Nephron progenitor cell (in vitro differentiated cells): ENCODE data around the gene OTOA.

ENCODE experiments used
- DNase-seq: peaks from one replicate; pipeline ENCODE4 v3.0.0; 2021
- H3K27ac Mint-ChIP-seq: 2 replicates; pipeline ENCODE4 v1.8.0; 2021; ENCODE audit warnings: mild to moderate bottlenecking, moderate library complexity, mixed read lengths
- H3K27me3 Mint-ChIP-seq: 2 replicates; pipeline ENCODE4 v1.8.0; 2021; ENCODE audit warnings: mild to moderate bottlenecking, low read depth, mixed read lengths; ENCODE audit not compliant: poor library complexity
- H3K36me3 Mint-ChIP-seq: 2 replicates; pipeline ENCODE4 v1.8.0; 2021; ENCODE audit warnings: low read depth, mixed read lengths
- H3K4me1 Mint-ChIP-seq: 2 replicates; pipeline ENCODE4 v1.8.0; 2021; ENCODE audit warnings: mixed read lengths
- H3K4me3 Mint-ChIP-seq: 2 replicates; pipeline ENCODE4 v1.8.0; 2021; ENCODE audit warnings: mild to moderate bottlenecking, moderate library complexity, mixed read lengths
- H3K9me3 Mint-ChIP-seq: 2 replicates; pipeline ENCODE4 v1.8.0; 2021; ENCODE audit warnings: mild to moderate bottlenecking, moderate library complexity, mixed read lengths
- TF ChIP-seq, protein P1 (sequence below): fragments of 200-600 bp; sonication (generic); IDR thresholded peaks from 2 replicates; pipeline ENCODE4 v1.5.0; 2021; ENCODE audit warnings: antibody characterized with exemption

Gene OTOA

DNA sequence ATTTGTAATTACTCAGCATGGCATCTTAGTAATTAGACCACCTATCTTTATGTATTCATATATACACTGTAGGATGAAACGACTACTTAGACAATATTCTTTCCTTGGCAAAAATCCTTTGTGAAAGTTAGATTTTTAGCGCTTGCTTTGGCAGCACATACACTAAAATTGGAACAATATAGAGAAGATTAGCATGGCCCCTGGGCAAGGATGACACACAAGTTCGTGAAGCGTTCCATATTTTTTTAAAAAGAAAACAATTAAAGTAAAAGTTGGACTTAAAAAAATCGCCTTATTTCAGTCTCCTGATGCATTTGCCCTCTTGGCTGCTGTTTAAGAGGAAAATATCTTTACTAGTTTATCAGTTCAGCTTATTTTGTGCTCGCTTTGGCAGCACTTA lies 21.9 kb upstream of the OTOA start:
- H3K36me3 Mint-ChIP-seq = peaks cover 9% of the 10 kb centered on the region
- DNase-seq = no peak
- no peak overlapping the region for H3K4me3 Mint-ChIP-seq
- H3K4me1 Mint-ChIP-seq = peaks cover 1% of the 10 kb centered on the region
- no peaks in the 10 kb centered on the region for H3K9me3 Mint-ChIP-seq
- TF ChIP-seq, protein P1, sequence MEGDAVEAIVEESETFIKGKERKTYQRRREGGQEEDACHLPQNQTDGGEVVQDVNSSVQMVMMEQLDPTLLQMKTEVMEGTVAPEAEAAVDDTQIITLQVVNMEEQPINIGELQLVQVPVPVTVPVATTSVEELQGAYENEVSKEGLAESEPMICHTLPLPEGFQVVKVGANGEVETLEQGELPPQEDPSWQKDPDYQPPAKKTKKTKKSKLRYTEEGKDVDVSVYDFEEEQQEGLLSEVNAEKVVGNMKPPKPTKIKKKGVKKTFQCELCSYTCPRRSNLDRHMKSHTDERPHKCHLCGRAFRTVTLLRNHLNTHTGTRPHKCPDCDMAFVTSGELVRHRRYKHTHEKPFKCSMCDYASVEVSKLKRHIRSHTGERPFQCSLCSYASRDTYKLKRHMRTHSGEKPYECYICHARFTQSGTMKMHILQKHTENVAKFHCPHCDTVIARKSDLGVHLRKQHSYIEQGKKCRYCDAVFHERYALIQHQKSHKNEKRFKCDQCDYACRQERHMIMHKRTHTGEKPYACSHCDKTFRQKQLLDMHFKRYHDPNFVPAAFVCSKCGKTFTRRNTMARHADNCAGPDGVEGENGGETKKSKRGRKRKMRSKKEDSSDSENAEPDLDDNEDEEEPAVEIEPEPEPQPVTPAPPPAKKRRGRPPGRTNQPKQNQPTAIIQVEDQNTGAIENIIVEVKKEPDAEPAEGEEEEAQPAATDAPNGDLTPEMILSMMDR = no peak
- no peak overlapping the region for H3K27ac Mint-ChIP-seq
- no peaks in the 10 kb centered on the region for H3K27me3 Mint-ChIP-seq

GRCh38 chr16:21642861-21643260 lies 20.9 kb upstream of the OTOA start:
- TF ChIP-seq, protein P1 = no peak
- H3K4me1 Mint-ChIP-seq = peaks cover 8% of the 10 kb centered on the region
- no peak for DNase-seq
- no peak overlapping the region for H3K27ac Mint-ChIP-seq
- peaks cover 8% of the 10 kb centered on the region for H3K36me3 Mint-ChIP-seq
- no peaks in the 10 kb centered on the region for H3K27me3 Mint-ChIP-seq
- no peaks in the 10 kb centered on the region for H3K9me3 Mint-ChIP-seq
- H3K4me3 Mint-ChIP-seq = no peak overlapping the region

DNA sequence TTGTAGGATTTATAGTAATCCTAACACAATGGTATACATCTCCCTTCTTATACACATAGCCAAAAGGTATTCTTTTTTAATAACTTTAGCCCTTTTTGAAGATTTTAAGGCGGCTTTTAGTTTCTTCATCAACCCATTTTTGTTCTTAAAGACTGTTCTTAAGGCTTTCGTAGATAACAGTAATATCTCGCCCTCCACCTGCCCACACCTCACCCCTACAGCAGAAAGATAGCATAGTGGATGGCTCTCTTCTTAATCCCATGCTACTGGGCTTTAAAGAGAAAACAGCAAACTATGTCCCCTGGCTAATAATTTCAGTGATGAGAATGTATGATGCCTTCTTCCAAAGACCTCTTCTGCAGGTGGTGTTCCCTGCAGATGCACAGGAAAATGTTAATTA lies 20.0 kb upstream of the OTOA start:
- peaks cover 8% of the 10 kb centered on the region for H3K36me3 Mint-ChIP-seq
- no peak overlapping the region for H3K4me3 Mint-ChIP-seq
- H3K27ac Mint-ChIP-seq = peak overlapping the region; percentile 26
- no peaks in the 10 kb centered on the region for H3K27me3 Mint-ChIP-seq
- H3K4me1 Mint-ChIP-seq = peaks cover 9% of the 10 kb centered on the region
- TF ChIP-seq, protein P1 = no peak
- DNase-seq = no peak
- H3K9me3 Mint-ChIP-seq = no peaks in the 10 kb centered on the region

DNA sequence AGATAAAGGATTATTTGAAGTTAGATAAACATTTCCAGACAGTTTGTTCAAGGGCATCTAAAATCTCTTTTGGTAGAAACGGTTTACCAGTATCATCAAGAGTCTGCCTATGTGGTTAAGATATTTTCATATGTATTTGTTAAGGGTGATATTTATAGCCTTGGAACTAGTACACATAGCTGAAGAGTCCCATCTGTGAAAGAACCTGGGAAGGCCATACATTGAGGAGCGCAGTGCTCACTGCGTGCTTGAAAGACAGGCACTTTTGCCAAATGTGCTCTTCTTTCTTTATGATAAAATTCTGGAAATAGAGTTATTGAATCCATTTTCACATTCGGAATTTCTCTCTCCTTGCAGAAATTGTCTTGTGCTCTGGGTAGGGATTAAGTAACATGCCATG lies 19.1 kb upstream of the OTOA start:
- H3K36me3 Mint-ChIP-seq = peaks cover 8% of the 10 kb centered on the region
- H3K9me3 Mint-ChIP-seq = no peaks in the 10 kb centered on the region
- TF ChIP-seq, protein P1 = no peak
- peaks cover 9% of the 10 kb centered on the region for H3K4me1 Mint-ChIP-seq
- H3K27me3 Mint-ChIP-seq = no peaks in the 10 kb centered on the region
- no peak for DNase-seq
- H3K4me3 Mint-ChIP-seq = no peak overlapping the region
- no peak overlapping the region for H3K27ac Mint-ChIP-seq

DNA sequence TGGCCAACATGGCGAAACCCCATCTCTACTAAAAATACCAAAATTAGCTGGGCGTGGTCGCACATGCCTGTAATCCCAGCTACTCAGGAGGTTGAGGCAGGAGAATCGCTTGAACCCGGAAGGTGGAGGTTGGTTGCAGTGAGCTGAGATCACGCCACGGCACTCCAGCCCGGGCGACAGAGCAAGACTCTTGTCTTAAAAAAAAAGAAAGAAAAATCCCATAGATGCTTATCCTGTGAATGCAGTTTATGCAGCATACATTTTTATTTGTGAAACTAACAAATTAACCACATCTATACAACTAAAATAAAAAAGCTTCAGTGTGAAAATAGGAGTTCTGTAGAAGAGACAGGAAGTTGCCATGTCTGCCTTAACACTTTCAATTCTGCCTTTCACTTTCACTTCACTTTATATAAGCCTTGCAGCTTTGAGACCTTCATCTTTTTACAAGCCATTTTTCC lies 18.5 kb upstream of the OTOA start:
- TF ChIP-seq, protein P1 = no peak
- peaks cover 9% of the 10 kb centered on the region for H3K4me1 Mint-ChIP-seq
- H3K27me3 Mint-ChIP-seq = no peaks in the 10 kb centered on the region
- no peaks in the 10 kb centered on the region for H3K9me3 Mint-ChIP-seq
- H3K4me3 Mint-ChIP-seq = no peak overlapping the region
- DNase-seq = no peak
- H3K27ac Mint-ChIP-seq = no peak overlapping the region
- peaks cover 8% of the 10 kb centered on the region for H3K36me3 Mint-ChIP-seq

DNA sequence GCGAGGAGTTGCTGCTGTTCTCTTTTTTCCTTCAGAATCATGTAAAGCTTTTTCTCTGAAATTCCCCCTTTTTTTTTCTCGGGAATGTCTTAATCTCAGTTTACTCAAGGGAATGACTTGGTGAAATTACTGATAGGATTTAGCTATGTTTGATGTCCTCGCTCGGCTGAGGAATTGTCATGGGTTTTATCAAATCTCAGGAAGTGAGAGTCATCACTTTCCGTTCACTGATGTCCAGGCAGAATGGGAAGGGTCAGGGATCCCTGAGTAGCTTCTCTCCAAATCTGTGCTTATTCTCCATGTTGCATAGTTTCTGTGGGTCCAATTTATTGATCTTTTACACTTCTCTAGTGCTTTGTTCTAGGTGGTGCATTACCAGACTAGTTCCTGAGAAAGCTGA lies 17.7 kb upstream of the OTOA start:
- TF ChIP-seq, protein P1 = no peak
- Mint-ChIP-seq H3K4me1 (peaks cover 9% of the 10 kb centered on the region), H3K4me3 (no peak overlapping the region), H3K36me3 (peaks cover 8% of the 10 kb centered on the region), H3K27ac (peak overlapping the region; percentile 19), H3K27me3 (no peaks in the 10 kb centered on the region), H3K9me3 (no peaks in the 10 kb centered on the region)
- DNase-seq = no peak
